HG03571 (cell line): ENCODE measurements around the gene RASSF8.

Experiments used
- ATAC-seq: cut with Tn5 transposase; IDR thresholded peaks from one replicate; pipeline ENCODE4 v1.9.1; 2021; ENCODE audit not compliant: unreplicated experiment

Gene RASSF8

DNA sequence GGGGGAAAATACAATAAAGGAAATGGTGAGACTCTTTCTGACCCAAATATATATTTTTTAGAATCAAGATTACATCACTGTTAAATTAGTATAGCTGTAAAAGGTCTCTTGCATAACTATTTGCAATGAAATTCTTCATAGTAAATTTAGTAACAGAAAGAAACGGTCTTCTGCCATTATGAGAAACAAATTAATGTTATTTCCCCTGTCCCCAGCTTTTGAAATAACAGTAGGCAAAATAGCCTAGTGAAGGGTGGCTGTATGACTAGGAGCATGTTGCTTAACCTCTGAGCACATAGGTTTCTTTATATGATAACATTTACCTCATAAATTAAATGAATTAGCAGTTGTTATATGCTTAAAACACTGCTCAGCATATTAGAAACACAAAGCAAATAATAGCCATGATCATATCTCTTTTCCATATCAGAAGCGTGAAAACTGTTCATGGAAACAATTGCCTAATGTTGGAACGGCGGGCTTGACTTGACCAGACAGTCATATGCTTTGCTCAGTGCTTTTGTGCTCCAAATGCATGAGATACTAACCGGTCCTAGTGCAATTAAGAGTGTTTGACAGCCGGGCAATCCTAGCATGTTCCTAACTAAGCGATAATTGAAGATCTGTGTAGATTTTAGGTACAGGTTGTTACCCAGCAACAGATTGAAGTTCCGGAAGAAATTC, 142.3 kb downstream of the RASSF8 start:
- no peak for ATAC-seq

- ATAC-seq, result no peak
Measured at GRCh38 chr12:26101350-26101734, 142.9 kb downstream of the RASSF8 start.

- ATAC-seq, result no peak
Measured at GRCh38 chr12:26101763-26102162, 143.3 kb downstream of the RASSF8 start.

- no peak for ATAC-seq
Measured at GRCh38 chr12:26102953-26103352, 144.5 kb downstream of the RASSF8 start.

DNA sequence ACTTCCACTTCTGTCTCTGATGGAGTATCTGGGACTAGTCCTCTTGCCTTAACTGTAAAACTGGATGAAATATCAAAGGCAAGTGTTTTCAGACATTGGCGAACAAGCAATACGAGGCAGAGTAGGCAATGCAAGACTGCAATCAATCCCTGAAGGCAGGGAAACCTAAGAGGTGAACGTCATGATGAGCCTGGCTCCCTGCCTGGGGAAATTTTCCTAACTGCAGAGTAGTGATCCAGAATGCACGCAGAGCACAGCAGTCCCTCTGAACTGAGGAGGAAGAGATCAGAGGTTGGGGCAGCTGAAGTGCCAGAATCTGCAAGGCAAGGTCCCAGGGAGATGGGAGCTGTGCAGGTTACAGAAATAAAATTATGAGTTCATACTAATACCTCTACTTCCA, 147.9 kb downstream of the RASSF8 start:
- ATAC-seq, result no peak

- ATAC-seq, result no peak
Measured at GRCh38 chr12:26108915-26109314, 150.4 kb downstream of the RASSF8 start.

GRCh38 chr12:26109343-26109881, 150.9 kb downstream of the RASSF8 start:
- ATAC-seq, result no peak

- no peak for ATAC-seq
Measured at GRCh38 chr12:26112232-26112631, 153.8 kb downstream of the RASSF8 start.

- no peak for ATAC-seq
Measured at GRCh38 chr12:26112703-26113147, 154.2 kb downstream of the RASSF8 start.

DNA sequence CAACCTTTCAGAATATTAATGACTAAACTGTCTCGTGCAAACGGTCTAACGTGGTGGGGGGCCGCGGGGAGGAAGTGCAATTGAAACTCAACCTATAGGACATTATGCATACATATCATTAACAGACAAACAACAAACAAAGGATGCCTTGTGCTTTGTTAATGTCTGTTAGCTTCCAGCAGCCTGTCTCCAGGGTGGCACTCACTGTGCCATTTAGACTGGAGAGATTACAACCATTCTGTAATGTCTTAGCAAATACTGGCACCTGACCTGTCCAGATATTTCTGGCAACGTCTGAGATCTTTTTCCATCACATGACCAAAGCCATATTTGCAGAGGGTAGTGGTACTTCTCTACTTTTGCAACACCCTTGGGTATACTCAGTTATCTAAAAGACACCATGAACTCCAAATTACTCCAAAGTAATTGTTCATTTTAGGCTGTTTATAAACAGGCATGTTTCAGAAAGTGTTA, 154.7 kb downstream of the RASSF8 start:
- ATAC-seq, result no peak

GRCh38 chr12:26113853-26114719, 155.6 kb downstream of the RASSF8 start:
- peak; percentile 71 for ATAC-seq

DNA sequence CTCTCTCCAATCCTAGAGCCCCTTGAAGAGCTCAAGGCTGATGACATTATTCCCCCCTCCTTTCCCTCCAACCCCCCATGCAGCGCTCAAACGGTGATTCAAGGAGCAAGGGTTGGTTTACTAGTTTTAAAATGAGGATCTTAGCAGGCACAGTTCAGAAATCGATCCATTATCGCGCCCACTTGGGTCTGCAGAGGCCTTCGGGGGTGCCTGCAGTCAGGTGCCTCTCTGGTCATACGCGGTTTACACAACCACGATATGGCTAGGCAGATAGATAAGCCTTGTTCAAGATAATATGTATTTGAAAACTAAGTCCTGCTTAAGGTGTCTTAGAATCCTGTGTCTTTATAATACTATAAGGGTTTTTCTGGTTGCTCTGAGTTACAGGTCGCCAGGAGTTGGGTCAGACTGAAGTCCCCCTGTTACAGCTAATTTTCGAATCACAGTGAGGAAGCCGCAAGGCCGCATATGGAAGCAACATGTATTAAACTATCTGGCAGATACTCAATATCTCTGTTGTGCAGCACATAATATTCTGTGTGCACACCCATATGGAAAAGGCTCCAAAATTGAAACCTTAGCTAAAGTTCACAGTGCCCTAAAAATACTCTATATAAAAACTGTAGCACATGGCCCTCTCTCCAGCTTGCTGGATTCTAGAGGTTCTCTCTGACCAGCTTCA, 156.4 kb downstream of the RASSF8 start:
- ATAC-seq, result no peak

- no peak for ATAC-seq
Measured at GRCh38 chr12:26116829-26117715, 158.6 kb downstream of the RASSF8 start.

DNA sequence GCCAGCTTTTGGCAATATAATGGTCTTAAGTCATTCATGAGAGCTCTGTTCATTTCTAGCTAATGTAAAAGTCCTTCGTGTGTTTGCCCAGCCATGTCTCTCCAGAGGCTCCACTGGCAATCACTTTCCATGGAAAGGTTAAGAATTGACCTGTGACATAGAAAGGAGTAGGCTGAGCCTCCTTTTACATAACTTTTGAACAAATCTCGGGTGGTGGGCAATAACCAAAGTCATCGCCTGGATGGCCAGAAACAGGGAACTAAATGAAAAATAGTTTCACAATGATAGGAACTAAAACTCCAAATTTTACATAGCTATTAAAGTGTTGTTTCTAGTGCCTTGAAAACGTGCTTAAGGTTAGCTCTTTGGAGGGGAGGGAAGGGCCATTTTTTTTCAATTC, 159.8 kb downstream of the RASSF8 start:
- no peak for ATAC-seq

- peak; percentile 31 for ATAC-seq
Measured at GRCh38 chr12:26119391-26119989, 161.0 kb downstream of the RASSF8 start.

- no peak for ATAC-seq
Measured at GRCh38 chr12:26120561-26121274, 162.2 kb downstream of the RASSF8 start.

- no peak for ATAC-seq
Measured at GRCh38 chr12:26121323-26122060, 163.0 kb downstream of the RASSF8 start.

- ATAC-seq, result no peak
Measured at GRCh38 chr12:26122061-26122680, 163.7 kb downstream of the RASSF8 start.
